ENCODE data around the gene TOMM20.

TOMM20 gene

DNA sequence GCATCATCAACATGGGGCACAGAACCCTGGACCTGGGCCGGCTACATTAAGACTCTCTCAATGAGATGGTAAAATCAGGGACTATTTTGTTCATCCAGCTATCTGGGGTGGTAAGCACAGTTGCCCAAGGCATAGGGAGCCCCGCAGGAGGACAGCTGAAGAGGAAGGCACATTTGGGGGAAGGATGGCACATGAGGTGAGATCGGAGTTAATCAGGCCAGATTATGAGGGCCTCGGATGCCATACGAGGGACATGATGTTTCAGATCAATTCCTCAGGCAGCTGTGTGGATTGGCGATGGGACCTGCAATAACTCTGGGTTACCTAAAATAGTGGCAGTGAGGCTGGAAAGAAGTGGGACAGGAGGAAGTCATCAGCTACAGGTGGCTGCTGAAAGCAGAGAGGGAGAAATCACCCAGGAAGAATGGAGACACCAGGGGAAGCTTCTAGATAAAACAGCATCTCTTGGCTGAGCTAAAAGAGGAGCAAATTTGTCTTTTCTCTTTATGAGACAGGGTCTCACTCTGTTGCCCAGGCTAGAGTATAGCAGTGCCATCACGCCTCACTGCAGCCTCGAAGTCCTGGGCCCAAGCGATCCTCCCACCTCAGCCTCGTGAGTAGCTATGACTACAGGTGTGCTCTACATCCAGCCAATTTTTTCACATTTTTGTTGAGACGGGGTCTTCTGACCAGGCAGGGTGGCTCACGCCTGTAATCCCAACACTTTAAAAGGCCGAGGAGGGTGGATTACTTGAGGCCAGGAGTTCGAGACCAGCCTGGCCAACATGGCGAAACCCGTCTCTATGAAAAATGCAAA, 21.1 kb downstream of the TOMM20 start:
- WGBS (ENCODE audit: extremely low coverage, insufficient coverage, low lambda C conversion rate): no CpG with 5 or more reads among the region's 16 CpGs
- H2AK5ac ChIP-seq (ENCODE audit: low read length): no peak overlapping the region
- no peak overlapping the region for H3K4me3 ChIP-seq (ENCODE audit: low read length)
- H4K5ac ChIP-seq (ENCODE audit: low read length): no peak overlapping the region
- DNase-seq: no peak
- H3K79me1 ChIP-seq (ENCODE audit: low read length): peaks cover 2% of the 10 kb centered on the region
- no peak overlapping the region for H2BK5ac ChIP-seq (ENCODE audit: low read length)
- no peak overlapping the region for H2BK120ac ChIP-seq (ENCODE audit: low read depth, low read length)
- H3K4me2 ChIP-seq (ENCODE audit: low read length): no peak overlapping the region
- no peak overlapping the region for H3K56ac ChIP-seq (ENCODE audit: low read length)
- H4K8ac ChIP-seq (ENCODE audit: low read depth, low read length): no peak overlapping the region
- H3K18ac ChIP-seq (ENCODE audit: low read length): no peak overlapping the region
- H3K23ac ChIP-seq (ENCODE audit: low read length): no peak overlapping the region
- H3K27me3 ChIP-seq (ENCODE audit: insufficient read depth, low read length, poor library complexity): no peaks in the 10 kb centered on the region
- no peak overlapping the region for H3K4ac ChIP-seq (ENCODE audit: low read depth, low read length)
- no peak overlapping the region for H3K27ac ChIP-seq (ENCODE audit: low read depth, low read length)
- peaks cover 15% of the 10 kb centered on the region for H3K36me3 ChIP-seq (ENCODE audit: control insufficient read depth, insufficient read depth, low read length)
- no peaks in the 10 kb centered on the region for H3K4me1 ChIP-seq (ENCODE audit: control insufficient read depth, low read depth, low read length)
- H3K79me2 ChIP-seq (ENCODE audit: control insufficient read depth, insufficient read depth, low read length): no peaks in the 10 kb centered on the region
- H3K9ac ChIP-seq (ENCODE audit: low read length): no peak overlapping the region
- no peak overlapping the region for H2BK15ac ChIP-seq (replicated peaks; ENCODE audit: low read depth)

DNA sequence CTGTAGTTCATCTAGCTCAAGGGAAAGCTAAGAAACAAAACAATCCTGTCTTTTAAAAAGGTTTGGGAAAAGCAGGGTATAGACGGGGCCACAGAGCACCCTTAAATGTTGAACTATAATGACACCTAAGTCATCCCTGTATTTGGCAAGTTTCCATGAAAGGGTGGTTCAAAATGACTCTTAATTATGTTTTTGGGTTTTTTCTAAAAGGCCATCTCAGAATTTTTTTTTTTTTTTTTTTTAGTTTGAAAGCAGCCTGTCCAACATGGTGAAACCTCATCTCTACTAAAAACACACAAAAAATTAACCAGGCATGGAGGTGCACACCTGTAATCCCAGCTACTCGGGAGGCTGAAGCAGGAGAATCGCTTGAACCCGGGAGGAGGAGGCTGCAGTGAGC, 22.2 kb downstream of the TOMM20 start:
- H3K18ac ChIP-seq (ENCODE audit: low read length): no peak overlapping the region
- H3K56ac ChIP-seq (ENCODE audit: low read length): no peak overlapping the region
- DNase-seq: no peak
- WGBS (ENCODE audit: extremely low coverage, insufficient coverage, low lambda C conversion rate): no CpG with 5 or more reads among the region's 4 CpGs
- H3K4me2 ChIP-seq (ENCODE audit: low read length): no peak overlapping the region
- no peak overlapping the region for H3K4ac ChIP-seq (ENCODE audit: low read depth, low read length)
- no peak overlapping the region for H3K23ac ChIP-seq (ENCODE audit: low read length)
- no peak overlapping the region for H3K9ac ChIP-seq (ENCODE audit: low read length)
- H2BK120ac ChIP-seq (ENCODE audit: low read depth, low read length): no peak overlapping the region
- H3K4me3 ChIP-seq (ENCODE audit: low read length): no peak overlapping the region
- H3K4me1 ChIP-seq (ENCODE audit: control insufficient read depth, low read depth, low read length): no peaks in the 10 kb centered on the region
- no peak overlapping the region for H2BK15ac ChIP-seq (replicated peaks; ENCODE audit: low read depth)
- peaks cover 15% of the 10 kb centered on the region for H3K36me3 ChIP-seq (ENCODE audit: control insufficient read depth, insufficient read depth, low read length)
- peaks cover 2% of the 10 kb centered on the region for H3K79me1 ChIP-seq (ENCODE audit: low read length)
- no peak overlapping the region for H3K27ac ChIP-seq (ENCODE audit: low read depth, low read length)
- no peak overlapping the region for H4K5ac ChIP-seq (ENCODE audit: low read length)
- no peaks in the 10 kb centered on the region for H3K79me2 ChIP-seq (ENCODE audit: control insufficient read depth, insufficient read depth, low read length)
- H2BK5ac ChIP-seq (ENCODE audit: low read length): no peak overlapping the region
- no peaks in the 10 kb centered on the region for H3K27me3 ChIP-seq (ENCODE audit: insufficient read depth, low read length, poor library complexity)
- H2AK5ac ChIP-seq (ENCODE audit: low read length): no peak overlapping the region
- no peak overlapping the region for H4K8ac ChIP-seq (ENCODE audit: low read depth, low read length)

DNA sequence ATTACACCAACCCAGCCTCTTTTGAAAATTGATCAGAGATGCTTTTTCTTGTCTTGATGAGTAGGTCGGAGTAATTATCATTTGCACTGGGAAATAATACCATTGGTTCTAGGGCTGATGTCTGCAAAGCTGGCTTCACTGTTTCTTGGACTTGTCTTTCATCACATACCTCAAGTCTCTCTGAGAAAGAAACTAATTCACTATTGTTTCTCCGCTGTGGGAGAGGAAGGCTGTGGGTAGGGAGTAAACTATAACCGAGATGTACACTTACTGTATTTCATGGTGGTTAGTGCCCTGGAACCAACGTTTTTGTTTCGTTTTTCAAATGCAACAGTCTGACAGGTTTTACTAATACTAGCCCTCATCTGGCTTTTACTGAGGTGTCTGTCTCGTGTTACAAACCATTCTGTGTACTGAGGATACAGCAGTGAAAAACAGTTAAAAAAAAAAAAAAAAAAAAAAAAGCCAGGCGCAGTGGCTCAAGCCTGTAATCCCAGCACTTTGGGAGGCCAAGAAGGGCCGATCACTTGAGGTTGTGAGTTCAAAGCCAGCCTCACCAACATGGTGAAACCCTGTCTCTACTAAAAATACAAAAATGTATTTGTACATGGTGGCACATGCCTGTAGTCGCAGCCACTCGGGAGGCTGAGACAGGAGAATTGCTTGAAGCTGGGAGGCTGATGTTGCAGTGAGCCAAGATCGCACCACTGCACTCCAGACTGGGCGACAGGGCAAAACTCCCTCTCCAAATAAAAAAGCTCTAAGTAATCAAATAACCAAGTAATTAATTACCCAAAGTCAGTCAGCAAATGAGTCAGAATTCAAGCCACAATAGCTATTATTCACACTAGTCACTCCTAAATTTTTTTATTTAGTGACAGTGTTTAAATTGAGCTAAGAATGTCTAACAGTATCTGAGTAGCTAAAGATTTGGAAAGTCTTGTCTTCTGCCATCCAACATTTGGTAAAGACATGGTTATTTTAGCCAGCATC, 23.3 kb downstream of the TOMM20 start:
- no peak overlapping the region for H3K4ac ChIP-seq (ENCODE audit: low read depth, low read length)
- H2BK5ac ChIP-seq (ENCODE audit: low read length): no peak overlapping the region
- H3K27ac ChIP-seq (ENCODE audit: low read depth, low read length): no peak overlapping the region
- H2AK5ac ChIP-seq (ENCODE audit: low read length): no peak overlapping the region
- H3K18ac ChIP-seq (ENCODE audit: low read length): no peak overlapping the region
- H3K4me2 ChIP-seq (ENCODE audit: low read length): no peak overlapping the region
- WGBS (ENCODE audit: extremely low coverage, insufficient coverage, low lambda C conversion rate): no CpG with 5 or more reads among the region's 12 CpGs
- no peak overlapping the region for H2BK120ac ChIP-seq (ENCODE audit: low read depth, low read length)
- H3K79me1 ChIP-seq (ENCODE audit: low read length): peaks cover 2% of the 10 kb centered on the region
- H3K4me3 ChIP-seq (ENCODE audit: low read length): no peak overlapping the region
- H4K8ac ChIP-seq (ENCODE audit: low read depth, low read length): no peak overlapping the region
- no peaks in the 10 kb centered on the region for H3K79me2 ChIP-seq (ENCODE audit: control insufficient read depth, insufficient read depth, low read length)
- no peak overlapping the region for H4K5ac ChIP-seq (ENCODE audit: low read length)
- no peak overlapping the region for H3K23ac ChIP-seq (ENCODE audit: low read length)
- no peaks in the 10 kb centered on the region for H3K4me1 ChIP-seq (ENCODE audit: control insufficient read depth, low read depth, low read length)
- no peak overlapping the region for H3K56ac ChIP-seq (ENCODE audit: low read length)
- no peak overlapping the region for H3K9ac ChIP-seq (ENCODE audit: low read length)
- DNase-seq: no peak
- no peak overlapping the region for H2BK15ac ChIP-seq (replicated peaks; ENCODE audit: low read depth)
- no peaks in the 10 kb centered on the region for H3K27me3 ChIP-seq (ENCODE audit: insufficient read depth, low read length, poor library complexity)
- H3K36me3 ChIP-seq (ENCODE audit: control insufficient read depth, insufficient read depth, low read length): peaks cover 11% of the 10 kb centered on the region

DNA sequence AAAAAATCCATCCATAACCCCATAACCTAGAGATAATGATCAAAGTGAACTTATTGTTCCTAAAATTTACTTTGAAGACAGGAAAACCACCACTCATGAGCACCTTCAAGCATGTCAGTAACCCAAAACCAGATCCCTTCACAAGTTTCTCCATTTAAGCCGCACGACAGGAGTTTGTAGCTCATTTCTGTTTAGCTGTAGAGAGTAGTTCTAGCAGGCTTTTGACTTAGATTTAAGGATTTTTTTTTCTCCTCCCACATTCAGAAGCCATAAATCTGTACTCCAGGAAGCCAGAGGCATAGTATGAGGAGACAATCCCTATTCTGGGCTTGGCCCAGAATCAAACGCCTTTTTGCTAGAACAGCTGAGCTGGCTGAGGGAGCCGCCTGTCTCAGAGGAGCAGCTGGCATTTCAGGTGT, 25.6 kb downstream of the TOMM20 start:
- Histone ChIP-seq H3K18ac (ENCODE audit: low read length) (no peak overlapping the region), H3K9ac (ENCODE audit: low read length) (no peak overlapping the region), H2BK15ac (replicated peaks; ENCODE audit: low read depth) (no peak overlapping the region), H3K79me1 (ENCODE audit: low read length) (no peaks in the 10 kb centered on the region), H2AK5ac (ENCODE audit: low read length) (no peak overlapping the region), H3K79me2 (ENCODE audit: control insufficient read depth, insufficient read depth, low read length) (no peaks in the 10 kb centered on the region), H2BK5ac (ENCODE audit: low read length) (no peak overlapping the region), H4K5ac (ENCODE audit: low read length) (no peak overlapping the region), H4K8ac (ENCODE audit: low read depth, low read length) (no peak overlapping the region), H3K27me3 (ENCODE audit: insufficient read depth, low read length, poor library complexity) (no peaks in the 10 kb centered on the region), H3K4me1 (ENCODE audit: control insufficient read depth, low read depth, low read length) (no peaks in the 10 kb centered on the region), H2BK120ac (ENCODE audit: low read depth, low read length) (no peak overlapping the region), H3K4ac (ENCODE audit: low read depth, low read length) (no peak overlapping the region), H3K4me2 (ENCODE audit: low read length) (no peak overlapping the region), H3K27ac (ENCODE audit: low read depth, low read length) (no peak overlapping the region), H3K23ac (ENCODE audit: low read length) (no peak overlapping the region), H3K36me3 (ENCODE audit: control insufficient read depth, insufficient read depth, low read length) (no peaks in the 10 kb centered on the region), H3K56ac (ENCODE audit: low read length) (no peak overlapping the region), H3K4me3 (ENCODE audit: low read length) (no peak overlapping the region)
- DNase-seq: no peak
- WGBS (ENCODE audit: extremely low coverage, insufficient coverage, low lambda C conversion rate): no CpG with 5 or more reads among the region's 4 CpGs

DNA sequence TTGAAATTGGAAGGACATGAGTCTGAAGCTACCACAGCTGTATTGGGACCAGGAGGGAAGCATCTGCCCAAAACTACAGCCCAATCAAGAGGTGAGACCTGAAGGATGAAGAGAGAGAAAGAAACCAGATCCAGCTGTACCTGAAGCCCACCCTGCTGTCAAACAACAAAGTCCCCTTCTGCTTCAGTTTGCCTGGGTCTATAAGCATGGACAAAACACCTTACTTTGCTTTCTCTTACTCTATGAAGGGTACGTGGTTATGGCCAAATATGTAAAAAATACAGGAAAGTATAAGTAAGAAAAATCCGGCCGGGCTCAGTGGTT, 26.4 kb downstream of the TOMM20 start:
- H3K9ac ChIP-seq (ENCODE audit: low read length): no peak overlapping the region
- H3K4ac ChIP-seq (ENCODE audit: low read depth, low read length): no peak overlapping the region
- H3K4me1 ChIP-seq (ENCODE audit: control insufficient read depth, low read depth, low read length): no peaks in the 10 kb centered on the region
- no peak for DNase-seq
- no peak overlapping the region for H3K23ac ChIP-seq (ENCODE audit: low read length)
- no peak overlapping the region for H3K4me2 ChIP-seq (ENCODE audit: low read length)
- no peak overlapping the region for H2BK5ac ChIP-seq (ENCODE audit: low read length)
- no peak overlapping the region for H2BK15ac ChIP-seq (replicated peaks; ENCODE audit: low read depth)
- H3K36me3 ChIP-seq (ENCODE audit: control insufficient read depth, insufficient read depth, low read length): no peaks in the 10 kb centered on the region
- no peaks in the 10 kb centered on the region for H3K27me3 ChIP-seq (ENCODE audit: insufficient read depth, low read length, poor library complexity)
- H3K56ac ChIP-seq (ENCODE audit: low read length): no peak overlapping the region
- no peaks in the 10 kb centered on the region for H3K79me1 ChIP-seq (ENCODE audit: low read length)
- H3K4me3 ChIP-seq (ENCODE audit: low read length): no peak overlapping the region
- no peaks in the 10 kb centered on the region for H3K79me2 ChIP-seq (ENCODE audit: control insufficient read depth, insufficient read depth, low read length)
- no CpG with 5 or more reads among the region's 3 CpGs for WGBS (ENCODE audit: extremely low coverage, insufficient coverage, low lambda C conversion rate)
- no peak overlapping the region for H4K8ac ChIP-seq (ENCODE audit: low read depth, low read length)
- no peak overlapping the region for H2AK5ac ChIP-seq (ENCODE audit: low read length)
- H2BK120ac ChIP-seq (ENCODE audit: low read depth, low read length): no peak overlapping the region
- no peak overlapping the region for H3K27ac ChIP-seq (ENCODE audit: low read depth, low read length)
- H4K5ac ChIP-seq (ENCODE audit: low read length): no peak overlapping the region
- H3K18ac ChIP-seq (ENCODE audit: low read length): no peak overlapping the region

All from mesendoderm (in vitro differentiated cells).